Fibroblast of the aortic adventitia (primary cell): Measurements from ENCODE around the gene PPFIA3. TPM values are rescaled to one million over a fixed set of nuclear protein-coding genes. Genes with fewer than 3 reads are reported as not detected.

Source experiments
- DNase-seq: peaks from one replicate; pipeline ENCODE4 v3.0.0-alpha.2; 2010; ENCODE audit warnings: low read depth
- H3K4me3 ChIP-seq: 2 replicates; pipeline ENCODE4 v1.5.1; 2011; ENCODE audit warnings: low read depth, mild to moderate bottlenecking, control low read depth, low read length, moderate library complexity
- total RNA-seq: library from RNA; depleted of rRNA; stranded (reverse); fragments of >200 nt; gene quantifications from 2 replicates; pipeline ENCODE4 v1.2.3, GENCODE V29; 2012; ENCODE audit warnings: low replicate concordance
- TF ChIP-seq, protein P1 (sequence below): IDR thresholded peaks from 2 replicates; pipeline ENCODE4 v1.5.1; 2011; ENCODE audit warnings: mild to moderate bottlenecking, low read length, control low read depth, inconsistent platforms; ENCODE audit not compliant: insufficient read depth

The PPFIA3 gene
- total RNA-seq, 1 donor, result 0.99 TPM

DNA sequence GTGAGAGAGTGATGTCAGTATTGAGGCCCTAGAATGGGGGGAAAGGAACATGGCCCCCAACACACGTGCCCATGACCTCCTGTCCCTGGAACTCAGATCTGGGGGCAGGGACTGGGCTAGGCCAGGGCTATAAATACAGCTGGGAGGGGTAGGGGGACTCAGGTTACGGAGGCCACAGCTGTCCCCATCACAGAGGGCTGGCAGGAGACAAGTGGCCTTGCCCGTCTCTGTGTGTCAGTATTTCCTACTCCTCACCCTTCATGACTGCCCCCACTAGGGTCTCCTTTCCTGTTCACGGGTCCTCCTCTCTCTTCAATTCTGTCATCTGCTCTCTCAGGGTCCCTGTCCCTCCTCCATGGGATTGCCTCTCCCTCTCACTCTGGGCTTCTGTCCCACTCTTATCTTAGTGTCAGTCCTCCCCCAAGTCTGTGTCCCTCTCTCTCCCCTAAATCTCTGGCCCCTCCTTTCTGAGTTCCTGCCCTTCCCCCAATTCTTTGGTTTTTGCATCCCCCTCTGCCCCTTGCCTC, 36.5 kb downstream of the PPFIA3 start:
- H3K4me3 ChIP-seq, result no peak overlapping the region
- DNase-seq, result no peak
- TF ChIP-seq, protein P1, sequence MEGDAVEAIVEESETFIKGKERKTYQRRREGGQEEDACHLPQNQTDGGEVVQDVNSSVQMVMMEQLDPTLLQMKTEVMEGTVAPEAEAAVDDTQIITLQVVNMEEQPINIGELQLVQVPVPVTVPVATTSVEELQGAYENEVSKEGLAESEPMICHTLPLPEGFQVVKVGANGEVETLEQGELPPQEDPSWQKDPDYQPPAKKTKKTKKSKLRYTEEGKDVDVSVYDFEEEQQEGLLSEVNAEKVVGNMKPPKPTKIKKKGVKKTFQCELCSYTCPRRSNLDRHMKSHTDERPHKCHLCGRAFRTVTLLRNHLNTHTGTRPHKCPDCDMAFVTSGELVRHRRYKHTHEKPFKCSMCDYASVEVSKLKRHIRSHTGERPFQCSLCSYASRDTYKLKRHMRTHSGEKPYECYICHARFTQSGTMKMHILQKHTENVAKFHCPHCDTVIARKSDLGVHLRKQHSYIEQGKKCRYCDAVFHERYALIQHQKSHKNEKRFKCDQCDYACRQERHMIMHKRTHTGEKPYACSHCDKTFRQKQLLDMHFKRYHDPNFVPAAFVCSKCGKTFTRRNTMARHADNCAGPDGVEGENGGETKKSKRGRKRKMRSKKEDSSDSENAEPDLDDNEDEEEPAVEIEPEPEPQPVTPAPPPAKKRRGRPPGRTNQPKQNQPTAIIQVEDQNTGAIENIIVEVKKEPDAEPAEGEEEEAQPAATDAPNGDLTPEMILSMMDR, result no peak

DNA sequence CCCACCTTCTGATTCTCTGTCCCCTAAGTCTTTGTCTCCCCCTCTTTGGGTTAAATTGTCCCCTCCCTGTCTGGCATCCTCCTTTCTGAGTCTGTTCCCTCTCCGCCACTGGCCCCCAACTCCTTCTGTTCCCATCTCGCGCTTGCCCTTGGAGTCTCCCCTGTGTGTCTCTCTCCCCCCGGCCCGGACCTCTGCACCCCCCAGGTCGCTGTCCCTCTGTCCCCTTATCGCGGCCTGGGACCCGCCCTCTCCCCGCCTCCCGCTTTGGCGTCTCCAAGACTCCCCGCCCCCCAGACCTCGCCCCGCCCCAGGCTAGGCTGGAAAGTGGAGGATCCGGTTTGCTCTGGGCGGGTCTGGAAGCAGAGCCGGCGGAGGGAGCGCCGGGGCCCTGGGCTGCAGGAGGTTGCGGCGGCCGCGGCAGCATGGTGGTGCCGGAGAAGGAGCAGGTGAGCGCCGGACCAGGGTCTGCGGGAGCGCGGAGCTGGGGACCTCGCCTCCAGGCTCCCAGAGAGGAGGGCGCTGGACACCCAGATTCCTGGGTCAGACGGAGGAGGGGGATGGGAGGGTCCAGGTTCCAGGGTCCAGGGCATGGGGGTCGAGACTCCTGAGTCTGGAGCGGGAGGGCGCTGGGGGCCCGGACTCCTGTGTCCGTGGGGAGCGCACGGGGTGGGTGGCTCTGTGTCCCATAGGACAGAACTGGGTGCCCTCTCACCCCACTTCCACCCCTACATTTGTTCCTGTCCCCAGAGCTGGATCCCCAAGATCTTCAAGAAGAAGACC, 38.3 kb downstream of the PPFIA3 start, which contains the start of gene TRPM4:
Gene TRPM4 (plus strand): TSS at position 348 of the 780 bp plus-strand sequence. CDS start 75 bp downstream, at position 423.
- TF ChIP-seq, protein P1, result no peak
- DNase-seq, result peak; percentile 65
- H3K4me3 ChIP-seq, result peak within 1 kb of the TSS; percentile 96

DNA sequence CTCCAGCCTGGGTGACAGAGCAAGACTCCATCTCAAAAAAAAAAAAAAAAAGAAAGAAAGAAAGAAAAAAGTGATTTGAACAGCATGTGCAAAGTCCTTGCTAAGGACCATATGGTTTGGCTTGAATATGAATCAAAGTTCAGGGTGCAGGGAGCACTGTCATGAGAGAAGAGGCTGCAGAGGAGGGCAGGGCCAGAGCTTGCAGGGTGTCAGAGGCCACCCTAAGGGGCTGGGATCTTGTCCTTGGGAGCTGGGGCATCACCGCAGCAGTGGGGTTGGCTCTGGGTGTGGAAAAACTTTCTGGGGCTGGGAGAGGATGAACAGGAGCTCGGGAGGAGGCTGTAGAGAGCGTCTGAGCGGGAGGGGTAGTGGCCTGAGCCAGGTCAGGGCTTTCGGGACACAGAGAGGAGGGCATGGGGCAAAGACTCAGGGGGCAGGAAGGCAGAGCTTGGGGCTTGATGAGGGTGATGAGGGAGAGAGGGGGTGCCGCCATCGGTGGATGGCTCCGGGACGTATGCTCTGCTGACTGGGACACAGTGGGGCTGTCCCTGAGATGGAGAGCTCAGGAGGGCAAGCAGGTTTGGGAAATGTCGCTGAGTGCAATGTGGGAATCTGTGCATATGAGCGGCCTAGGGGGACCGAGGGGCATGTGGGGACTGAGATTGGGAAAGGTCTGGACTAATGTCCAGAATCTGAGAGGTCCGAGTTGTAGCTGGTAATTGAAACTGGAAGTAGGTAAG, 41.3 kb downstream of the PPFIA3 start:
- DNase-seq, result no peak
- TF ChIP-seq, protein P1, result no peak
- H3K4me3 ChIP-seq, result no peak overlapping the region

DNA sequence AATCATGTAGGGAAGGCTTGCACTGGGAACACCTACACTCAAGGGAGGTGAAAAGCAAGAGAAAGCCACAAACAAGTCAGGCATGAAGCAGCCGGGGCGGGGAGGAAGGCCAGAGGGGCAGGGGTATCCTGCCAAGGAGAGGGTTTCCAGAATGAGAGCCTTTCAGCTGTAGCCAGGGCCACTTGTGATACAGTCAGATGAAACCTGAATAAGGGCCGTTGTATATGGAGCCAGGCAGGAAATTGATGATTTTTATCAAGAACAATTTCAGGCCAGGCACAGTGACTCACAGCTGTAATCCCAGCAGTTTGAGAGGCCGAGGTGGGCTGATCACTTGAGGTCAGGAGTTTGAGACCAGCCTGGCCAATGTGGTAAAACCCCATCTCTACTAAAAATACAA, 42.6 kb downstream of the PPFIA3 start:
- TF ChIP-seq, protein P1, result no peak
- DNase-seq, result no peak
- no peak overlapping the region for H3K4me3 ChIP-seq

DNA sequence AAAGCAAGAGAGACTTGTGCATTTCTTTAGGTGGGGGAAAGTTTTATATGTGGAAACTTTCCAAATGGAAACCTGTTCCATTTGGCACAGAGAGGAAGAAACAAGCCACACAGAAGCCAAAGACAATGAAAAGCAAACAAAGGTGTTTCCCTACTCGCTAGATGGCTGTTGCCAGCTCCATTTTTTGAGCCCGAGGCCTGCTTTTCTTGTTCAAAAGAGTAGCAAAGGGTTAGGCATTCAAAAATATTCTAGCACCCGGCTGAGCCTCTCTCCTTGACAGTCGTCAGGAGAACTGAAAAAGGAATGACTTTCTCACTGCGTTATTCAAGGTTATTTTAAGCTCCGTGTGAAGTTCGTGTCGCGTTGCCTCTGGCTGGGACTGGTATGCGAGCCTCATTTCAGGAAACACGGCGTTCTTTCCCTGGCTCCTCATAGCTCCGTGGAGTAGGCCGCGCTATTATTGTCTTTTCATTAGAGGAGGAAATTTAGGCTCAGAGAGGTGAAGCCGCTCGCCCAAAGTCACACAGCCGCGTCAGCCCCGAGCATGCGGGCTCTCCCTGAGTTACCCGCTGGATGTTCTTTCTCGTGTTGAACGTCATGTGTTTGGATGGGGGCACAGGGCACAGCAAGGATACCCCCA, 45.9 kb downstream of the PPFIA3 start:
- no peak overlapping the region for H3K4me3 ChIP-seq
- no peak for DNase-seq
- TF ChIP-seq, protein P1, result no peak

DNA sequence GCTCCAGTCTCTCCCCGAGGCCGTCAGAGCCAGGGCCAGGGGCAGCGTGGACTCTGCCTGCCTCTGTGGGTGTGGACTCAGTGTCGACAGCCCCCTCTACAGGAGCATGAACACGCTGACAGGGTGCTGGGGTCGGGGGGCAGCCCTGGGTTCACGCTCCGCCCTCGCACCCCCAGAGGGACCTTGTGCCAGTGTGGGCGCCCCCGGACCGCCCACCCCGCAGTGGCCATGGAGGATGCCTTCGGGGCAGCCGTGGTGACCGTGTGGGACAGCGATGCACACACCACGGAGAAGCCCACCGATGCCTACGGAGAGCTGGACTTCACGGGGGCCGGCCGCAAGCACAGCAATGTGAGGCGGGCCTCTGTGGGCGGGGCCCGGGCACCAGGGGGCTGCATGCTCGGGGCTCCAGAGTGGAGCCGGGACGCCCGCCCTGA, 46.5 kb downstream of the PPFIA3 start:
- TF ChIP-seq, protein P1, result no peak
- no peak for DNase-seq
- no peak overlapping the region for H3K4me3 ChIP-seq
